Karpas-422 (cell line): Measurements from ENCODE around the gene RCOR1. TPM values are rescaled to one million over a fixed set of nuclear protein-coding genes. Genes with fewer than 3 reads are reported as not detected.

ENCODE experiments used
- DNase-seq: peaks from one replicate; pipeline ENCODE4 v3.0.0-alpha.2; 2015
- H2AFZ ChIP-seq: fragments of 200-600 bp; sonication (generic); 2 replicates; pipeline ENCODE4 v1.6.1; 2014; ENCODE audit warnings: antibody characterized with exemption, low read length, mixed read lengths
- H3K27ac ChIP-seq: fragments of 200-600 bp; sonication (generic); 2 replicates; pipeline ENCODE4 v1.5.1; 2014; ENCODE audit warnings: mild to moderate bottlenecking, low read length, moderate library complexity
- H3K27me3 ChIP-seq: fragments of 200-600 bp; sonication (generic); 2 replicates; pipeline ENCODE4 v1.6.1; 2014; ENCODE audit warnings: low read length, mixed read lengths
- H3K36me3 ChIP-seq: fragments of 200-600 bp; sonication (generic); 2 replicates; pipeline ENCODE4 v1.6.1; 2014; ENCODE audit warnings: low read length, mixed read lengths; ENCODE audit not compliant: insufficient read depth
- H3K4me1 ChIP-seq: fragments of 200-600 bp; sonication (generic); 2 replicates; pipeline ENCODE4 v1.6.1; 2014; ENCODE audit warnings: mild to moderate bottlenecking, low read length, mixed read lengths
- H3K4me2 ChIP-seq: fragments of 200-600 bp; sonication (generic); 2 replicates; pipeline ENCODE4 v1.6.1; 2014; ENCODE audit warnings: low read length, low read depth, mild to moderate bottlenecking; ENCODE audit not compliant: poor library complexity, severe bottlenecking
- H3K4me3 ChIP-seq: fragments of 200-600 bp; sonication (generic); 2 replicates; pipeline ENCODE4 v1.5.1; 2014; ENCODE audit warnings: mild to moderate bottlenecking, antibody characterized with exemption, low read length, mixed read lengths
- H3K79me2 ChIP-seq: fragments of 200-600 bp; sonication (generic); 2 replicates; pipeline ENCODE4 v1.6.1; 2014; ENCODE audit warnings: mild to moderate bottlenecking, low read length, mixed read lengths
- H3K9ac ChIP-seq: fragments of 200-600 bp; sonication (generic); 2 replicates; pipeline ENCODE4 v1.6.0; 2014; ENCODE audit warnings: low read length
- H3K9me2 ChIP-seq: fragments of 200-600 bp; sonication (generic), shearing (Covaris generic); replicated peaks from 2 replicates; pipeline ENCODE4 v1.6.0; 2014; ENCODE audit warnings: mild to moderate bottlenecking, low read length, moderate library complexity; ENCODE audit not compliant: insufficient read depth
- H3K9me3 ChIP-seq: fragments of 300-700, 200-600 bp; sonication (generic); 2 replicates; pipeline ENCODE4 v1.6.1; 2014; ENCODE audit warnings: low read length, mixed read lengths
- H4K20me1 ChIP-seq: fragments of 200-600 bp; sonication (generic); 2 replicates; pipeline ENCODE4 v1.6.1; 2014; ENCODE audit warnings: mild to moderate bottlenecking, antibody characterized with exemption, low read length, low read depth; ENCODE audit not compliant: insufficient read depth
- total RNA-seq: library from RNA; depleted of rRNA; stranded (reverse); fragments of >200 nt; shearing (Covaris generic); gene quantifications from 2 replicates; pipeline ENCODE4 v1.2.3, GENCODE V29; 2014; ENCODE audit warnings: low replicate concordance

Gene RCOR1
- total RNA-seq, 1 experiment from 2014 or later = 46.9 TPM

DNA sequence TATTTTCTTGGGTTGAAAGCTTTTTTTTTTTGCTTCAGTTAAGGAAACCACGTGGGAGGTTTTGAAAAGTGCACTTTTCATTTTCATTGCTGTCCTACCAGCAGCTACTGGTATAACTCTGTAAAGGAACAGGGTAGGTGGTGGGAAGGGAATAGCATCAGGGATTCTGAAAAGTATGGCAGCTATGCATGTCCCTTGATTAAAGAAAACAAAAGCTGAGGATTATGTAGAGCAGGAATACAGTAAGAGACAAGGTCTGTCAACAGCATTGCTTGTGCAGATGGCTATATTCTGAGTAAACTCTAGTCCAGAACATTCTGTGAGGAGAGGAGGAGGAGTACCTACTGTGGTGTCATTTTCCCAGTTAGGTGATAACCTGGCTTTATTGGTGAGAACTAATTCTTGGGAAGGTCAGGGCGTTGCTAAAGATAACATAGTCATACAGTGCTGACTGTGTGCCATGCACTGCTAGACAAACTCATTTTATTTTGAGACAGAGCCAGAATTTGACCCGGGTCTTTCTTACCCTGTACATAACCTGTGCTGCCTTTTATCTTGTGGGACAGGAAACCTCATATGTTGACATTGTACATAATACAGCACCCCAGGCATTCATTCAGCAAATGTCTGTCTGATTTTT lies 104.5 kb downstream of the RCOR1 start:
- Histone ChIP-seq H3K4me1 (peaks cover 53% of the 10 kb centered on the region), H3K79me2 (peaks cover 91% of the 10 kb centered on the region), H2AFZ (no peak overlapping the region), H3K9me2 (no peaks in the 10 kb centered on the region), H3K4me2 (no peak overlapping the region), H3K9ac (no peak overlapping the region), H3K9me3 (no peaks in the 10 kb centered on the region), H3K27ac (peak overlapping the region; percentile 89), H3K27me3 (no peaks in the 10 kb centered on the region), H3K4me3 (no peak overlapping the region), H3K36me3 (peaks cover 26% of the 10 kb centered on the region), H4K20me1 (no peaks in the 10 kb centered on the region)
- DNase-seq = no peak

GRCh38 chr14:102697501-102697900 lies 105.1 kb downstream of the RCOR1 start:
- no peak overlapping the region for H3K4me3 ChIP-seq
- peaks cover 47% of the 10 kb centered on the region for H3K4me1 ChIP-seq
- H3K79me2 ChIP-seq = peaks cover 87% of the 10 kb centered on the region
- H3K9me2 ChIP-seq = no peaks in the 10 kb centered on the region
- peaks cover 29% of the 10 kb centered on the region for H3K36me3 ChIP-seq
- no peaks in the 10 kb centered on the region for H3K9me3 ChIP-seq
- H3K27ac ChIP-seq = peak overlapping the region; percentile 89
- DNase-seq = no peak
- H4K20me1 ChIP-seq = no peaks in the 10 kb centered on the region
- no peak overlapping the region for H3K4me2 ChIP-seq
- H2AFZ ChIP-seq = no peak overlapping the region
- H3K27me3 ChIP-seq = no peaks in the 10 kb centered on the region
- H3K9ac ChIP-seq = no peak overlapping the region

GRCh38 chr14:102699416-102700110 lies 107.1 kb downstream of the RCOR1 start:
- H3K4me3 ChIP-seq = no peak overlapping the region
- no peak overlapping the region for H3K9ac ChIP-seq
- H3K4me1 ChIP-seq = peaks cover 28% of the 10 kb centered on the region
- no peak overlapping the region for H3K27ac ChIP-seq
- peaks cover 46% of the 10 kb centered on the region for H3K36me3 ChIP-seq
- no peaks in the 10 kb centered on the region for H3K9me2 ChIP-seq
- no peak overlapping the region for H2AFZ ChIP-seq
- H3K9me3 ChIP-seq = no peaks in the 10 kb centered on the region
- H3K27me3 ChIP-seq = no peaks in the 10 kb centered on the region
- no peak for DNase-seq
- H3K79me2 ChIP-seq = peaks cover 86% of the 10 kb centered on the region
- H4K20me1 ChIP-seq = no peaks in the 10 kb centered on the region
- no peak overlapping the region for H3K4me2 ChIP-seq

DNA sequence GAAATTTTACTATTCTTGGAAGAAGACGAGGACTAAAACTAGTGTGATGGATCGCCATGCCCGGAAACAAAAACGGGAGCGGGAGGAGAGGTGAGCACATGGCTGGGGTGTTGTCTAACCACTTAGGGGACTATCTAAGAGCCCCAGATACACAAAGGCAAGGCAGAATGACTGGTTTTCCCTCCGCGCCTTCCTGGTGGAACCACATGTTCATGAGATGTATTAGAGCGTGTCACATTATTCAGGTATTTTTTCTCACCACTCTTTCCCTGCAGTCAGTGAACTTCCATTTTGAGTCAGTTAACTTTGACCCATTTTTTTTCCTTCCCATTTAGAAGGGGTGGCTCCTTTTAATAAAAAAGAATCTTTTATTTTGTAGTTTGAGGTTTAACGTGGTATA lies 116.0 kb downstream of the RCOR1 start:
- H3K4me2 ChIP-seq = no peak overlapping the region
- H3K9me3 ChIP-seq = no peaks in the 10 kb centered on the region
- H3K36me3 ChIP-seq = peaks cover 41% of the 10 kb centered on the region
- H4K20me1 ChIP-seq = no peaks in the 10 kb centered on the region
- no peak overlapping the region for H3K9ac ChIP-seq
- no peak overlapping the region for H2AFZ ChIP-seq
- no peaks in the 10 kb centered on the region; the same call in 1 of the 2 replicates for H3K4me1 ChIP-seq
- no peaks in the 10 kb centered on the region for H3K9me2 ChIP-seq
- peaks cover 40% of the 10 kb centered on the region for H3K79me2 ChIP-seq
- DNase-seq = no peak
- no peak overlapping the region for H3K27ac ChIP-seq
- no peaks in the 10 kb centered on the region for H3K27me3 ChIP-seq
- H3K4me3 ChIP-seq = no peak overlapping the region

GRCh38 chr14:102711207-102711606 lies 118.8 kb downstream of the RCOR1 start:
- Histone ChIP-seq H3K4me3 (no peak overlapping the region), H3K9me2 (no peaks in the 10 kb centered on the region), H3K27ac (no peak overlapping the region), H3K4me2 (no peak overlapping the region), H2AFZ (no peak overlapping the region), H3K27me3 (no peaks in the 10 kb centered on the region), H3K9ac (no peak overlapping the region), H4K20me1 (no peaks in the 10 kb centered on the region), H3K36me3 (peaks cover 40% of the 10 kb centered on the region), H3K4me1 (peaks cover 5% of the 10 kb centered on the region), H3K9me3 (no peaks in the 10 kb centered on the region), H3K79me2 (peaks cover 38% of the 10 kb centered on the region)
- no peak for DNase-seq

GRCh38 chr14:102711946-102712345 lies 119.5 kb downstream of the RCOR1 start:
- DNase-seq = no peak
- Histone ChIP-seq H4K20me1 (no peaks in the 10 kb centered on the region), H3K4me3 (no peak overlapping the region), H3K27me3 (no peaks in the 10 kb centered on the region), H2AFZ (no peak overlapping the region), H3K4me1 (peaks cover 13% of the 10 kb centered on the region), H3K4me2 (no peak overlapping the region), H3K9me2 (no peaks in the 10 kb centered on the region), H3K79me2 (peaks cover 46% of the 10 kb centered on the region), H3K9me3 (no peaks in the 10 kb centered on the region), H3K27ac (no peak overlapping the region), H3K36me3 (peaks cover 42% of the 10 kb centered on the region), H3K9ac (no peak overlapping the region)

GRCh38 chr14:102717276-102717675 lies 124.8 kb downstream of the RCOR1 start:
- peak overlapping the region; percentile 9 for H3K4me2 ChIP-seq
- H3K9me3 ChIP-seq = no peaks in the 10 kb centered on the region
- H3K79me2 ChIP-seq = peaks cover 54% of the 10 kb centered on the region
- no peak for DNase-seq
- H3K27ac ChIP-seq = peak overlapping the region; percentile 53
- peaks cover 45% of the 10 kb centered on the region; the same call in 1 of the 2 replicates for H3K36me3 ChIP-seq
- H4K20me1 ChIP-seq = no peaks in the 10 kb centered on the region
- no peak overlapping the region for H2AFZ ChIP-seq
- H3K4me3 ChIP-seq = no peak overlapping the region
- H3K4me1 ChIP-seq = peaks cover 24% of the 10 kb centered on the region
- H3K27me3 ChIP-seq = no peaks in the 10 kb centered on the region
- no peak overlapping the region; the same call in 1 of the 2 replicates for H3K9ac ChIP-seq
- no peaks in the 10 kb centered on the region for H3K9me2 ChIP-seq

DNA sequence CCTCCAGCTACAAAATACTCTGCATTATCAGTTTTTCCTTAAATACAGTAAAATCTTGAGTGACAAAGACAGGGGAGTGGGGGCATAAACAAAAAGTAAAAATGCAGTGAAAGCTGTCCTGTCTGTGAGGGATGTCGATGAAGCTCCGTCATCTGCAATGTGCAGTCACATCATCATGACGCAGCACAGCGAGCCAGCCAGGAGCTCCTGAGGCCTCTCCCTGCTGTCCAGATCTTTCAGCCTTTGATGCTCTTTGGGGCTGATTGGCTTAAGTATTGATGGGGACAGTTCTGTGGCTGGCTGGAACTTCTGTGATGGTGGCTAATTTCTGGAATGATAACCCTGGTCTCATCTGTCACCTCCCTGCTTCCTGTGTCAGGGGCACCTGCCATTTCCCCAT lies 130.2 kb downstream of the RCOR1 start:
- Histone ChIP-seq H4K20me1 (no peaks in the 10 kb centered on the region), H3K79me2 (peaks cover 23% of the 10 kb centered on the region), H3K36me3 (peaks cover 49% of the 10 kb centered on the region), H3K9me3 (no peaks in the 10 kb centered on the region), H3K4me2 (no peak overlapping the region), H3K4me3 (no peak overlapping the region), H2AFZ (no peak overlapping the region), H3K27ac (no peak overlapping the region), H3K9ac (no peak overlapping the region), H3K9me2 (no peaks in the 10 kb centered on the region), H3K4me1 (peaks cover 4% of the 10 kb centered on the region), H3K27me3 (no peaks in the 10 kb centered on the region)
- no peak for DNase-seq
